ENCODE data around the gene PLEKHA7. TPM values are rescaled to one million over a fixed set of nuclear protein-coding genes. Genes with fewer than 3 reads are reported as not detected.

The PLEKHA7 gene
- total RNA-seq, 1 experiment from 2014 or later, result 7.2 TPM

DNA sequence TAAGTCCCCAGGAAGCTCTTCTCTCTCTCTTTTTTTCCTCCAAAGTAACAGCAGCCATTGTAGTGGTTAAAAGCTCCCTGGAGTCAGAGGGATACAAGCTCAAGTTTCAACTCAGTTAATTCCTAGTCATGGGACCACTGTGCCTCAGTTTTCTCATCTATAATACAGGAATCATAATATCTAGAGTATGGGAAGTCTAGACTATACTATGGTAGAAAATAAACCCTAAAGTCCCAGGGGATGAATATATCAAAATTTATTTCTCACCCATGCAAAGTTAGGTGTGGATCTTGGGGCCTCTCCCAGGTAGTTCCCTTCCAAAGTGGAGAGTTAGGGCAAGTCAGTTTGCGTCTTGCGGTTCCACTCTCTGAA, 242.1 kb downstream of the PLEKHA7 start:
- no peak overlapping the region for H3K27ac ChIP-seq (ENCODE audit: low read depth, low read length)
- no peaks in the 10 kb centered on the region for H3K9me3 ChIP-seq (ENCODE audit: control insufficient read depth in 1 of 2, insufficient read depth in 1 of 2, low read depth in 1 of 2, low read length in 2 of 2)
- DNase-seq (ENCODE audit: low read depth, low spot score) (no peak), ATAC-seq (no peak)
- H2AFZ ChIP-seq (ENCODE audit: low read depth, low read length, poor library complexity, severe bottlenecking), result no peak overlapping the region
- H3K9ac ChIP-seq (ENCODE audit: low read length), result no peak overlapping the region
- intact Hi-C loops (cut with micrococcal nuclease), result no loop called here
- RAD21 ChIA-PET (ENCODE audit: low non-redundant PET in 1 of 2, low total read pairs in 2 of 2, uncharacterized antibody in 2 of 2, unreplicated experiment in 2 of 2), result no interaction called here
- no peaks in the 10 kb centered on the region for H3K27me3 ChIP-seq (ENCODE audit: insufficient read depth, low read length)
- POLR2A ChIA-PET, result no interaction called here
- no peak overlapping the region for H3K4me2 ChIP-seq (ENCODE audit: low read length)
- no peaks in the 10 kb centered on the region for H4K20me1 ChIP-seq (ENCODE audit: insufficient read depth)
- TF ChIP-seq POLR2A (IDR thresholded peaks at IDR 0.05; ENCODE audit: borderline replicate concordance, extremely low read depth, insufficient read depth, insufficient read length), result no peak
- no peak for TF ChIP-seq TCF7L2 (IDR thresholded peaks at IDR 0.05; ENCODE audit: borderline replicate concordance, extremely low read depth, insufficient read depth, insufficient read length)
- TF ChIP-seq ZFX (IDR thresholded peaks at IDR 0.05), result no peak
- TF ChIP-seq ZNF274 (IDR thresholded peaks at IDR 0.05; ENCODE audit: low read depth, low read length), result no peak
- no peak for TF ChIP-seq EZH2phosphoT487 (IDR thresholded peaks at IDR 0.05; ENCODE audit: borderline replicate concordance)
- no peak for TF ChIP-seq YY1 (IDR thresholded peaks at IDR 0.05; ENCODE audit: extremely low read depth, insufficient replicate concordance, low read depth, low read length)
- TF ChIP-seq CBX3 (IDR thresholded peaks at IDR 0.05; ENCODE audit: low read depth), result no peak
- CTCF ChIA-PET, result no interaction called here
- no peaks in the 10 kb centered on the region for H3K9me2 ChIP-seq (ENCODE audit: insufficient read depth)
- no peaks in the 10 kb centered on the region for H3K79me2 ChIP-seq (ENCODE audit: insufficient read depth, low read length)
- no peaks in the 10 kb centered on the region for H3K36me3 ChIP-seq (ENCODE audit: control insufficient read depth in 1 of 2, insufficient read depth in 2 of 2, low read length in 2 of 2)
- no peak overlapping the region for H3K4me3 ChIP-seq (replicated peaks in 1 of 2; ENCODE audit: low read depth in 1 of 2, low read length in 2 of 2)
- H3K4me1 ChIP-seq (ENCODE audit: control insufficient read depth in 1 of 2, insufficient read depth in 2 of 2, low read length in 2 of 2), result no peaks in the 10 kb centered on the region
- BruUV-seq (replicated peaks), result no TSS peak

GRCh38 chr11:16771350-16772140, 242.7 kb downstream of the PLEKHA7 start:
- ChIA-PET CTCF (no interaction called here), RAD21 (ENCODE audit: low non-redundant PET in 1 of 2, low total read pairs in 2 of 2, uncharacterized antibody in 2 of 2, unreplicated experiment in 2 of 2) (no interaction called here), POLR2A (no interaction called here)
- Histone ChIP-seq H3K9ac (ENCODE audit: low read length) (no peak overlapping the region), H2AFZ (ENCODE audit: low read depth, low read length, poor library complexity, severe bottlenecking) (no peak overlapping the region), H3K36me3 (ENCODE audit: control insufficient read depth in 1 of 2, insufficient read depth in 2 of 2, low read length in 2 of 2) (no peaks in the 10 kb centered on the region), H3K27me3 (ENCODE audit: insufficient read depth, low read length) (peaks cover 1% of the 10 kb centered on the region; the same call in 1 of the 2 replicates), H3K27ac (ENCODE audit: low read depth, low read length) (no peak overlapping the region), H3K9me3 (ENCODE audit: control insufficient read depth in 1 of 2, insufficient read depth in 1 of 2, low read depth in 1 of 2, low read length in 2 of 2) (no peaks in the 10 kb centered on the region), H3K4me3 (replicated peaks in 1 of 2; ENCODE audit: low read depth in 1 of 2, low read length in 2 of 2) (no peak overlapping the region), H3K4me1 (ENCODE audit: control insufficient read depth in 1 of 2, insufficient read depth in 2 of 2, low read length in 2 of 2) (no peaks in the 10 kb centered on the region), H3K9me2 (ENCODE audit: insufficient read depth) (no peaks in the 10 kb centered on the region), H3K4me2 (ENCODE audit: low read length) (no peak overlapping the region), H3K79me2 (ENCODE audit: insufficient read depth, low read length) (no peaks in the 10 kb centered on the region), H4K20me1 (ENCODE audit: insufficient read depth) (no peaks in the 10 kb centered on the region)
- intact Hi-C loops (cut with micrococcal nuclease), result no loop called here
- DNase-seq (ENCODE audit: low read depth, low spot score) (no peak), ATAC-seq (no peak)
- TF ChIP-seq ZNF274 (IDR thresholded peaks at IDR 0.05; ENCODE audit: low read depth, low read length) (no peak), SP1 (IDR thresholded peaks at IDR 0.05; ENCODE audit: low read depth) (no peak), CBX3 (IDR thresholded peaks at IDR 0.05; ENCODE audit: low read depth) (no peak), POLR2A (IDR thresholded peaks at IDR 0.05; ENCODE audit: borderline replicate concordance, extremely low read depth, insufficient read depth, insufficient read length) (no peak), ZBTB33 (IDR thresholded peaks at IDR 0.05; ENCODE audit: extremely low read depth, insufficient replicate concordance, low read length) (no peak), SIN3A (IDR thresholded peaks at IDR 0.05; ENCODE audit: low read depth) (no peak), EZH2phosphoT487 (IDR thresholded peaks at IDR 0.05; ENCODE audit: borderline replicate concordance) (no peak), JUND (IDR thresholded peaks at IDR 0.05) (no peak), ELF1 (IDR thresholded peaks at IDR 0.05; ENCODE audit: borderline replicate concordance, low read depth) (no peak), EZH2 (IDR thresholded peaks at IDR 0.05) (no peak), SRF (IDR thresholded peaks at IDR 0.05; ENCODE audit: low read depth) (no peak), FOSL1 (IDR thresholded peaks at IDR 0.05; ENCODE audit: low read depth) (no peak)
- TF ChIP-seq, protein P1, sequence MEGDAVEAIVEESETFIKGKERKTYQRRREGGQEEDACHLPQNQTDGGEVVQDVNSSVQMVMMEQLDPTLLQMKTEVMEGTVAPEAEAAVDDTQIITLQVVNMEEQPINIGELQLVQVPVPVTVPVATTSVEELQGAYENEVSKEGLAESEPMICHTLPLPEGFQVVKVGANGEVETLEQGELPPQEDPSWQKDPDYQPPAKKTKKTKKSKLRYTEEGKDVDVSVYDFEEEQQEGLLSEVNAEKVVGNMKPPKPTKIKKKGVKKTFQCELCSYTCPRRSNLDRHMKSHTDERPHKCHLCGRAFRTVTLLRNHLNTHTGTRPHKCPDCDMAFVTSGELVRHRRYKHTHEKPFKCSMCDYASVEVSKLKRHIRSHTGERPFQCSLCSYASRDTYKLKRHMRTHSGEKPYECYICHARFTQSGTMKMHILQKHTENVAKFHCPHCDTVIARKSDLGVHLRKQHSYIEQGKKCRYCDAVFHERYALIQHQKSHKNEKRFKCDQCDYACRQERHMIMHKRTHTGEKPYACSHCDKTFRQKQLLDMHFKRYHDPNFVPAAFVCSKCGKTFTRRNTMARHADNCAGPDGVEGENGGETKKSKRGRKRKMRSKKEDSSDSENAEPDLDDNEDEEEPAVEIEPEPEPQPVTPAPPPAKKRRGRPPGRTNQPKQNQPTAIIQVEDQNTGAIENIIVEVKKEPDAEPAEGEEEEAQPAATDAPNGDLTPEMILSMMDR (IDR thresholded peaks at IDR 0.05 in 2 of 3, conservative IDR thresholded peaks at IDR 0.05 in 1 of 3; ENCODE audit: borderline replicate concordance in 1 of 3, insufficient read depth in 1 of 3, low read depth in 2 of 3, low read length in 2 of 3), result no peak
- no TSS peak for BruUV-seq (replicated peaks)
